ENCODE results near the gene SLIT2.

The SLIT2 gene

GRCh38 chr4:20301161-20301560 lies 49.5 kb downstream of the SLIT2 start:
- no peak for TF ChIP-seq CTCF (IDR thresholded peaks at IDR 0.05; ENCODE audit: low read depth, low read length, missing control alignments)
- in situ Hi-C loops (cut with HindIII; ENCODE audit: low sequenced_read_pairs): no loop called here
- no peak for DNase-seq (ENCODE audit: low read depth)
- no peak overlapping the region for H3K4me3 ChIP-seq (ENCODE audit: low read depth, low read length)
